OCI-M2 (cell line): ENCODE results near the gene PTCSC3.

ENCODE experiments used
- DNase-seq: peaks from one replicate; lab custom pipeline; 2025; ENCODE audit not compliant: unreplicated experiment; lab: John Stamatoyannopoulos, UW

Gene PTCSC3

DNA sequence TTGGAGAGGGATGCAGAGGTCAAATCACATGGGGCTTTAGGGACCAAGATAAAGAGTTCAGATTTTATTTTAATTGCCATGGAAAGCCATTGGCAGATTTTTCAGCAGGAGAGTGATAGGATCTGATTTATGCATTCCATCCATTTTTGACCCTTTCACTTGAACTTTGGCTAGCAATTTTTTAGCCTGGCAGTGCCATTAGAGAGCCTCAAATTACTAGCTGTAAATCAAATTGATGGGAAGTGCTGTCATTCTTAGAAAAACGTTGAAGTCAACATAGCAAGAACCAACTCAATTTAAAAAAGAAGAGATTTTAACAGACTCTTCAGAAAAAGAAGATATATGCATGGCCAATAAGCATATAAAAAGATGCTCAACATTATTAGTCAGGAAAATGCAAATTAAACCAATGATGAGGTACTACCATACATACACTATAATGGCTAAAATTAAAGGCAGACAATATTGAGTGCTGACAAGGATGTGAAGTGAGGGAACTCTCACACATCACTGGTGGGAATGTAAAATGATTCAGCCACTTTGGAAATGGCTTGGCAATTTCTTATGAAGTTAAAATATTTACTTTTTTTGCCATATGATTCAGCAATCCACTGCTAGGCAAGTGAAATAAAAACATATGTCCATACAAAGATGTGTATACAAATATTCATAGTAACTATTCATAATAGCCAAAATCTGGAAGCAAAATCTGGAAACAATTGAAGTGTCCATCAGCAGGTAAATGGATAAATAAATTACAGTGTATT is 89.7 kb downstream of the PTCSC3 start:
- DNase-seq: no peak

DNA sequence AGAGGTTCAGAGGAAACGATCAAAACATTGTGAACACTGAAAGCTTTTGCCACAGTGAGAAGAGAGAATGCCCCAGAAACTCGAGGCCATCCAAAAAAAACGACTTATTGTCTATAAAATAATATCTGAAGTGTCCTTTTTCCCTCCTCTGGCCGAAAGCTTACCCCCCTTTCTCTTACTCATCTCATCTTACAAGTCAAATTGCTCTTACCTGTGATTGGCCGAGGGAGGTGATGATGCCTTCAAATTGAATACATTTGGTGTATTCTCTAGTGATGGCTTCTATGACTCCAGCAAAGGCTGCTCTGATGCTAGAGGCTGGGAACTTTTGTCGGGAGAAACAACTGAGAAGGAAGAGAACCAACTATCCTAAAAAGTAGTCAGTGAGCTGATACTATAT is 90.7 kb downstream of the PTCSC3 start:
- DNase-seq: no peak
